ENCODE measurements around the gene KCNMA1.

DNA sequence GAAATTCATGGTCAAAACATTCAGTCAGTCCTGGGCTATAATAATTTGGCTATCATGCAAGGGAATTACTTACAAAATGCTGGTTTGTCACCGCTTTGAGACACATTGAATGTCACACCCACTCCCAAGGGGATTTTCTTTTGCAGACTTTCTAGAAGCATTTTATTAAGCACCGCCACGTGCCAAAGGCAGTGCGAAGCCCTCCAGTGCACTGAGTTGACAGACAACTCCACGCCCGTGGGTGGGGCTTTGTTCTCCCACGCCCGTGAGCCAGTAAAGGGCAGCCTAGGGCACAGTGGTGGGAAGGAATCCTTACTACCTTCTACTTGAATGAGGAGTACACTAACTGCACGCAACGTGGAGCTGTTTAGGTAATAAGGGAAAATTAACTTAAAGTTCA, 515.8 kb downstream of the KCNMA1 start:
- TF ChIP-seq CTCF (IDR thresholded peaks at IDR 0.05; ENCODE audit: insufficient read depth, low read length, poor library complexity, severe bottlenecking) (no peak), EZH2phosphoT487 (conservative IDR thresholded peaks at IDR 0.05; ENCODE audit: low read length) (no peak)

Measured in SU-DHL-6 (cell line).